GM19468 (cell line): Measurements from ENCODE around the gene CDK6.

Experiments
- ATAC-seq: cut with Tn5 transposase; IDR thresholded peaks from one replicate; pipeline ENCODE4 v1.9.1; 2021; ENCODE audit warnings: mild to moderate bottlenecking, moderate library complexity, moderate number of reproducible peaks; ENCODE audit not compliant: unreplicated experiment; ENCODE audit errors: extremely low read depth

CDK6 gene

GRCh38 chr7:92722541-92722940, 113.8 kb downstream of the CDK6 start:
- no peak for ATAC-seq

GRCh38 chr7:92720604-92721350, 115.6 kb downstream of the CDK6 start:
- peak; percentile 55 for ATAC-seq

GRCh38 chr7:92717993-92718716, 118.2 kb downstream of the CDK6 start:
- ATAC-seq: peak; percentile 40

GRCh38 chr7:92717623-92717992, 118.8 kb downstream of the CDK6 start:
- ATAC-seq: no peak

- no peak for ATAC-seq
Observed at GRCh38 chr7:92716825-92717580, 119.4 kb downstream of the CDK6 start.

GRCh38 chr7:92715963-92716362, 120.4 kb downstream of the CDK6 start:
- ATAC-seq: no peak

GRCh38 chr7:92714767-92715166, 121.6 kb downstream of the CDK6 start:
- no peak for ATAC-seq

GRCh38 chr7:92714280-92714679, 122.1 kb downstream of the CDK6 start:
- ATAC-seq: no peak

- no peak for ATAC-seq
Observed at GRCh38 chr7:92709912-92710311, 126.5 kb downstream of the CDK6 start.

- ATAC-seq: no peak
Observed at GRCh38 chr7:92709150-92709549, 127.2 kb downstream of the CDK6 start.

- no peak for ATAC-seq
Observed at GRCh38 chr7:92708111-92709042, 128.0 kb downstream of the CDK6 start.

- ATAC-seq: no peak
Observed at GRCh38 chr7:92707435-92707834, 128.9 kb downstream of the CDK6 start.

GRCh38 chr7:92706563-92706962, 129.8 kb downstream of the CDK6 start:
- ATAC-seq: no peak

GRCh38 chr7:92705831-92706230, 130.5 kb downstream of the CDK6 start:
- no peak for ATAC-seq

- no peak for ATAC-seq
Observed at GRCh38 chr7:92704858-92705257, 131.5 kb downstream of the CDK6 start.

- no peak for ATAC-seq
Observed at GRCh38 chr7:92702535-92702934, 133.8 kb downstream of the CDK6 start.

GRCh38 chr7:92699966-92700514, 136.3 kb downstream of the CDK6 start:
- no peak for ATAC-seq

- ATAC-seq: no peak
Observed at GRCh38 chr7:92699560-92699959, 136.8 kb downstream of the CDK6 start.

GRCh38 chr7:92698237-92698841, 138.0 kb downstream of the CDK6 start:
- ATAC-seq: no peak
